GM21367 (cell line): ENCODE data around the gene NRL.
"Not testable (repeated sequence)": the region's sequence is repeated elsewhere in the genome, so short reads cannot be mapped to it uniquely, and the experiment has no call there.

Experiments used
- ATAC-seq: cut with Tn5 transposase; IDR thresholded peaks from one replicate; pipeline ENCODE4 v1.9.1; 2021; ENCODE audit not compliant: unreplicated experiment

NRL gene

DNA sequence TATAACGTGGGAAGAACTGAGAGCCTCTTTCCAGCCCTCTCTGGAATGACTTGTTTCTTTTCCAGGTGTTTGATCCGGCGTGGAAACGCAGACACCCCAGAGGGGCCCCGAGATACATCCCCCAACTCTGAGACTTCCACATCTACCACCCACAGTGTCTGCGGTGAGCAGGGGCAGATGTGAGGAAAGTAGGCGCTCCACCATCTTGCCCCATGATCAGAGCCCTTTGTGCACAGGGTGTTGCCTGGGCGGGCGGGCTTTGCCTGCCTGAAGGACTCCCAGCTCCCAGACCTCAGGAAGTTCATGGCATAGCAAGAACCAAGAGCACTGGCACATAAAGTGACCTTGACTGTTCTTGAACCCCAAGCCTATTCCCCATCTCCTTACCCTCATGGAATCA lies 60.1 kb downstream of the NRL start:
- ATAC-seq: no peak

DNA sequence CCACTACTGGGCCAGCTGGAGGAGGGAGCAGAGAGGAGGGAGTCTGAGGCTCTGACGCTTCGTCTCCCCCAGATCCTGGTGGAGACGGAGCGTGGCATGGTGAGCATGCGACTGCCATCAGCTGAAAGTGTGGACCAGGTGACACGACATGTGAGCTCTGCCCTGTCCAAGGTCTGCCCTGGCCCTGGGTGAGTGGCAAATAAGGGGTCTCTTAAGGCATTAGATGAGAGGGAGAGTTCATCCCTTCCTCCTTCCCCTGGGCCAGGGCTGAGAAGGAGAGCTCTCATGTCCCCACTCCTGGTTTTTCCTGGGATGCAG lies 60.5 kb downstream of the NRL start:
- ATAC-seq: no peak

DNA sequence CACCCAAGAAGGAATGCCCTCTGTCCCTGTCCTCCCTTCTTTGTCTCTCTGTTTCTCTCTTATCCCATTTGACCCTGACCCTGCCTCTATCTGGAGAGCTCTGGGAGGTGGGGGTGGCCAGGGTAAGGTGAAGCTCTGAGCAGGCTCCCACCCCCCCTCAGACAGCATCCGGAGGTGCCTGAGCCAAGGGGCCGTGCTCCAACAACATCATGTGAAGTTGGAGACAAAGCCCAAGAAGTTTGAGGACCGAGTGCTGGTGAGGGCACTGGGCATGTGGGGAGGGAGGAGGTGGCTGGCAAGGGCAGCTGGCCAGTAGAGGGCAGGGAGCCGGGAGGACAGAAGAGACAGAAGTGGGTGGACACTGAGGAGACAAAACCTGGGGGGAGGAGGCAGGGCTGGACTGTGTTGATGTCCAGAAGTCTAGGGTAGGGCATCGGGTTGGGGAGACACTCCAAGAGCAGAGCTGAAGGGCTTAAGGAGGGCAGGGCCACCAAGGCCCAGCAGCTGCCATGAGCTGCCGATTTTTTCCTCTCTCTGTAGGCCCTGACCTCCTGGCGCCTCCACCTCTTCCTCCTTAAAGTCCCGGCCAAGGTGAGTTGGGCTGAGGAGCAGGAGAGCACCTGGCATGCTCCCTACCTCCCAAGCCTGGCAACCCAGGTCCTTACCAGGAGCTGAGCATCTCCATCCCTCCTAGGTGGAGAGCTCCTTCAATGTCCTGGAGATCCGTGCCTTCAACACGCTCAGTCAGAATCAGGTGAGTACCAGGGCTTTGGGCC lies 61.0 kb downstream of the NRL start:
- ATAC-seq: no peak

DNA sequence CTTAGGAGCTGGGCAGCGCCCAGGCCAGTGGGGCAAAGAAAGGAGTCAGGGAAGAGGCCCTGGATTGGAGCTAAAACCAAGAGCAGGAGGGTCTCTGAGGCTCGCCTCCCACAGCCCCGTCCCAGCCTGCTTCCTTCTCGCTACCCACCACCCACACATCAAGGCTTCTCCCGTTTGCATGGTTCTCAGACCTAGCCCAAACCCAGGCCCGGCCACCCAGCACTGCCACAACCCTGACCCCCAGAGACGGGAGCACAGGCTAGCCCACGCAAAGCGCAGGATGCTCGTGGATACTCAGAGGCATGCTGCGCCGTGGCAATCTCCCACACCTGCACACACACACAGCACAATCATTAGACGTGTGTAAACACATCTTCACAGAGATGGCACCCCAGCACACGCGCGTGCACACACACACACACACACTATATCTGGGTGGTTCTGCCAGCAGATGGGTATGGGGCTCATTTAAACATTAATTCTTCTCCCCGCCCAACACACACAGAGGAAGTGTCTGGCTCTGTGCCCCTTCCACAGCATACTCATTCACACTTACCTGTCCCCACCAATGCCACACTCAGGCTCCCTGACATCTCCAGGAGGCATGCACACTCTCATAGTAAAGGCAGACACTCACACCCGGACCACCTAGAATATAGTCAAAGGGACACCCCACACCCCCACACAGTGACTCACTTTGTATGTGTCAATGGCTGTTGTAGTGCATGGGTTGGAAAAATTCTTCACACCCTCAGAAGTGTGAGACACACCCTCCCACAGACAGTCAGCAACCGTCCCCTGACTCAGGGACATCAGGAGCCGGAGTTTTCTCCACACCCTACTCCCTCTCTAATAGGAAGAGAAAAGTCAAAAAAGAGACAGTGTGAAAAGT lies 61.8 kb downstream of the NRL start:
- no peak for ATAC-seq

DNA sequence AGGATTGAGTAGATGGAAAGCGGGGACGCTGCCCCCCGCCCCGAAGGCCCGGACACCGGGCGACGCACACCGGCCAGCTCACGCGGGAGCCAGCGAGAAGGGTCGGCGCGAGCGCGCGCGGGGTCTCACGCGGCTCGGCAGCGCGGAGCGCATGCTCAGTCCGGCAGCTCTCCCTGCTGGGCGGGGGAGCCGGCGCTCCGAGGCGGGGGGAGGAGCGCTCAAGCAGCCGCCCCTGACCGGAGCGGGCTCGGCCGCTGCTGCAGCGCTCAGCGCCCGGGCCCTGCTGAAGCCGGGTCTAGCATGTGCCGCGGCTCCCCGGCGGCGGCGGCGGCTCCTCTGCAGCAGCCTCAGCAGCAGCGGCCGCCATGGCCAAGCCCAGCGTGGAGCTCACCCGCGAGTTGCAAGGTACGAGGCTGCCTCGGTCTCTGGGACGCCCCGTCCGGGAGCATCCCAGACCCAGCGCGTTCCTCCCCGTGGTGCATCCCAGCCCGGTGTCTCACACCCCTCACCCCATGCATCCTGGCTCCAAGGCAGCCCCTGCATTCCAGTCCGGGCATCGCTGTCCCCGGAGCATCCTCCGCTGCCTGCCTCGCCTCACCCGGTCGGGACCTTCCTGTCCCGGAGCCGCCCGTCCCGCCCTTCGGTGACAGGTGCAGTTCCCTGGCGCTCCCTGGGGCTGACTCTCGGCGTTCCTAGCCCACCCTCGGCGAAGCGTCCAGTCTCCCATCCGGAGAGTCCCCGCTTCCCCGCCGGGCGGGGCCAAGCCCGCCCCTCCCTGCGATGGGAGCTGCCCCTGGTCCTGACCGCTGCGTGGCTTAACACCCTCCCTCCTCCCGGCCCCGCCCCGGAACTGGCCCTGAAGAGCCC lies 62.7 kb downstream of the NRL start, which contains the start of gene CARMIL3:
Gene CARMIL3 (plus strand): TSS at position 221 of the 867 bp plus-strand sequence. CDS start 145 bp downstream, at position 366.
- no peak for ATAC-seq

DNA sequence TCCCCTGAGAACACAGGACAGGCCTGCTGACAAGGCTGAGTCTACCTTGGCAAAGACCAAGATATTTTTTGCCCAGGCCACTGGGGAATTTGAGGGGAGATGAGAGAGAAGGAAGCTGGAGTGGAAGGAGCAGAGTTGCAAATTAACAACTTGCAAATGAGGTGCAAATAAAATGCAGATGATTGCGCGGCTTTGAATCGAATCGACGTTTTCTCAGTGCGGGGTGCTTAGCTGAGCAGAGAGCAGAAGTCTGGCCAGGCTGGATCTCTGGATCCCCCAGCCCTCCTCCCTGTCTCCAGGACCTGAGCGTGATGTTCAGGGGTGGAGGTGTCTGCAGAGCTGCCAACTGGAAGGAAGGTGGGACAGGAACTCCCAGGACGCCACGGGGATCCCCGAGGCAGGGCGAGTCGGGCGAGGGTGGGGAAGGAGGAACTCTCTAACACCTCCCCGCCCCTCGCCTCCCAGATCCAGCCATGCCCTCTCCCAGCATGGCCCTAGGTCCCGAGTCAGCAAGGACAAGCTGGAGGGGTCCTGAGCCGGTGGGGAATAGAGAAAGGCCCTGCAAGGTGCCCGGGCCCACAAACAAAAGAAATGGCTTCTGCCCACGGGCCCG lies 63.5 kb downstream of the NRL start:
- no peak for ATAC-seq

DNA sequence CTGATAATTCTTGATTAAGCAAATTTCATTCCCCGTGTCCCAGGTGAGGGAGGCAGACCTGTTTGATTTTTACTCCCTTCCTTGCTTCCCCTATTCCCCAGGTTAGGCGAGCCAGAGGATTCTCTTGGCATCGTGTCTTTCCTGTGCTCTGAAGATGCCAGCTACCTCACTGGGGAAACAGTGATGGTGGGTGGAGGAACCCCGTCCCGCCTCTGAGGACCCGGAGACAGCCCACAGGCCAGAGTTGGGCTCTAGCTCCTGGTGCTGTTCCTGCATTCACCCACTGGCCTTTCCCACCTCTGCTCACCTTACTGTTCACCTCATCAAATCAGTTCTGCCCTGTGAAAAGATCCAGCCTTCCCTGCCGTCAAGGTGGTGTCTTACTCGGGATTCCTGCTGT lies 64.0 kb downstream of the NRL start:
- ATAC-seq: not testable (repeated sequence)

DNA sequence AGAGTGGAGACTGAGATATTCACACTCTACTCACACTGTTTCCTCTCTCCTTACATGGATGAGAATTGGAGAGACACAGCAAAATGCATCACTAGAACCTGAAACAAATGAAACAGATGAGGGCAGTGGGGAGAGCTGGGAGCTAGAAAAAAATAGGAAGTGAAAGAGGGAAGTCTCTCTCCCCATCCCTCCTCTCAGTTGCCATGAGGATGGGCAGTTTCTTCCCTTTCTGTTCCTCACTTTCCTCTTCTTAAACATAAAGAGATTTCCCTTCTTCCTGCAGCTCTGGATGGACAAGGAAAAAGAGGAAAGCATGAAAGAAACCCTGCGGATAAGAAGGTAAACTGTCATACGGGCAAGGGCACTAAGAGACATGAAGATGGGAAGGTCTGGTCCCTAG lies 65.7 kb downstream of the NRL start:
- ATAC-seq: not testable (repeated sequence)

DNA sequence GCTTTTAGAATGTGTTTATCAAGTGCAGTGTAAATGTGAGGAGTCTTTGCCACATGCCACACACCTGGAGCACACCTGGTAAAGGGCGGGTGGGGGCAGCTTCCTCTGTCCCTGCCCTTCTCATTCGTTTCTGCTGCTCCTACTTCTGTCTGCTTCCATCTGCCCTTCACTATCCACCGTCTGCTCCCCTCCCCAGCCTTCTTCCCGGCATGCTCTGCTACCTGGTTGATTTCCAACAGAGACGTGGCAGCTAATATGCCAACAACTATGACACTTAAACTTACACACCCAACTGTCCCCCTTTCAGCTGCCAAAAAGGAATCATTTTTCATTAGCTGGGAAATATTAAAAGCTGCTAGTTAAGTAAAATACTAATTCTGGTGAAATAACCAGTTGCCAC lies 72.0 kb downstream of the NRL start:
- no peak for ATAC-seq

DNA sequence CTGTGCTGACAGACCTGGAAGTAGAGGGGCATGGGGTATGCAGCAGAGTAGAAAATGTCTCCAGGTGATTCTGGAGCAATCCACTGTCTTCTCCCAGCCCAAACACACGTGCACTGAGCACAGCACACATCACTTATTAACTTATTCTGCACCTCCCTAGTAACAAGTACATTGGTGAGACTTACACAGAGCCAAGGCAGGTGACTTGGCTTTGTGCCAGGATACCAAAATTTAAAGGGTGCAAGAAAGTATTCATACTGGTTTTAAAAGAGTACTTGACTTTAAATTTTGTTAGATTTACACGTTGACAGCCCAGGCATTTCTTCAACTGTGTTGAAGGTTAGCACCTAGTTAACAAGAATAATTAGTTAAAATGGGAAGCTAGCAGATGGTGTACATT lies 74.1 kb downstream of the NRL start:
- no peak for ATAC-seq

DNA sequence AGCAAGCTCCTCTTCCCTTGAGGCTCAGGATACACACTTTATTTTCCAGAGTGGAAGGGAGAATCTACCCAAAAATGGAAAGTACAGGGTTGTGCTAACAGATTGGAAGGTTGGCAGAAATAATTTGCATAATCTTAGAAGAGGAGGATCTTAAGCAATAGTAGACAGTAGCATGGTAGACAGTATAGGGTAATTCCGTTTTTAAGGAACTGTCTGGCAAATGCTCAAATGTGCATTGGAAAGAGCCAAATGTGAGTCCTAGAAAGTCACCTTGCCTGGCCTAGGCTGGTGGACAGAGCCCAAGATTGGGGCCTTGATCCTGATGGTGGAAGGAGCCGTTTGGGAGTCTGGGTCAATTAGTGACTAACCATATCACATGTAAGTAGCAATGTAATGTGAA lies 76.1 kb downstream of the NRL start:
- ATAC-seq: no peak

DNA sequence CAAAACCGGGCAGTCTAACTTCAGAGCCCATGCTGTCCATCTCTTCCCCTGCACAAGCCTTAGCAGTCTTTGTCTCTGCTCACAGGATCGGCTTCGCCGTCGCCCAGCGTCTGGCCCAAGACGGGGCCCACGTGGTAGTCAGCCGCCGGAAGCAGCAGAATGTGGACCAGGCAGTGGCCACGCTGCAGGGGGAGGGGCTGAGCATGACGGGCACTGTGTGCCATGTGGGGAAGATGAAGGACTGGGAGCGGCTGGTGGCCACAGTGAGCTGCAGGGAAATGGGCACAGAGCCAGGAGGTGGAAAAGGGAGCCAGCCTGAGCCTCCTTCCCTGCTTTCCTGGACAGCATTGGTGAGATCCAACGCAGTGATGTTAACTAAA lies 77.1 kb downstream of the NRL start:
- no peak for ATAC-seq

DNA sequence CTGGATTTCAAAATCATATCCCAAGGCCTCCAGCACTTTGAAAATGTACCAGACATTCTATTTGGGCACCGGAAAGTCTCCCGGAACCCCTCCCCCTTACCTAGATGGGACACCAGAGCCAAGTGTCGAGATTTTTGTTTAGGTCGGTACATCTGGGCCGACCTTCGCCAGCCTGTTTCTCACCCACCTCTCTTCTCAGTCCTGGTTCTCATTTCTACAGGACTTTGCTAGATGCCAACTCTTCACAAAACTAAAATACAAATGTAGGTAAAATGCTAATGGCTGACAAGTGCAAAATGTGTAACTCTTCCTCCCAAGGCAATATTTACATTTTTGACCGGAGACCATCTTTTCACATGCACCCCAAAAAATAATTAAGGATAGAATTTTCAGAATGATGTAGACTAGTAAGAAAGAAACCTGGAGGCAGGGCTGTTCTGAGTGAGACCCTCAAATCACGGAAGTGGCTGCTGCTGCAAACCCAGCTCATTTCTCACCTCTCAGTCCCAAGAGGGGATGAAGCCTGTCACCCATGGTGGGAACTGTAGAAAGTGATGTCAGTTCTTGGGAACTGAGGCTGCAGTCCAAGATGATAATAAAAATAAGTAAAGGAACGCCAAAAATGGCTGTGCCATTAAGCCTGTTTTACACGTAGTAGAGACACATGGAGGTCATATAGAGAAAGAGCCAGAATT lies 77.6 kb downstream of the NRL start:
- ATAC-seq: not testable (repeated sequence)

DNA sequence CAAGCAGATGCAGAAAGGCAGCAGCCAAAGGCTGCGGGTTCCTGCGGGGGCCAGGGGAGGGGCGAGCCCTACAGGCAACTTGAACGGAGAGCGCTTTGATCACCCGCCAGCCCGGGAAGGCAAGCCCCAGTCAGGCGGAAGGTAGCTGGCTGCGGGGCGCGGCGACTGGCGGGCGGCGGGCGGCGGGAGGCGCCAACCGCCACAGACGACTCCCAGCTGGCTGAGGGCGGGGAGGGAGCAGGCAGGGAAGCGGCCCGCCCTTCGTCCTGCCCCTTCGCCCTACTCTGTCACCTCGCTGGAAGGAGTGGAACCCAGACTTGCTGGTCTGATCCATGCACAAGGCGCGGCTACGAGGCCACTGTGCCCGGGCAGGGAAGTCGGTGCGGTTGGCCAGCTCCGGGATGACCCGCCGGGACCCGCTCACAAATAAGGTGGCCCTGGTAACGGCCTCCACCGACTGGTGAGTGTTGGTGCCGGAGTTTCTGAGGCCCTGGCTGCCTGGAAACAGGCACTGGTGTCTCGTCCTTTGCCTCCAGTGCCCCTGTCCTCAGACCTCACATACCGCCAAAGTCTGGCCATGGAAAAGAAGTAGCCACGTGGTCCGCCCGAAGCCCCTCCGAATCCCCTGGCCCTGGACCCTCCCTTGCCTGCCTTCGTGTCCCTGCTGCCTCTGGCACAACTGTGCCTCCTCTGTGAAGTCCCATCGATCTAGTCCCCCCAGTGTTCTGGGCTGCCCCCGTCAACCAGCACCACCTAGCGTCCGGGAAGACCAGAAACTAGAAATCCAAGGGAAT lies 78.4 kb downstream of the NRL start:
- ATAC-seq: peak; percentile 58

DNA sequence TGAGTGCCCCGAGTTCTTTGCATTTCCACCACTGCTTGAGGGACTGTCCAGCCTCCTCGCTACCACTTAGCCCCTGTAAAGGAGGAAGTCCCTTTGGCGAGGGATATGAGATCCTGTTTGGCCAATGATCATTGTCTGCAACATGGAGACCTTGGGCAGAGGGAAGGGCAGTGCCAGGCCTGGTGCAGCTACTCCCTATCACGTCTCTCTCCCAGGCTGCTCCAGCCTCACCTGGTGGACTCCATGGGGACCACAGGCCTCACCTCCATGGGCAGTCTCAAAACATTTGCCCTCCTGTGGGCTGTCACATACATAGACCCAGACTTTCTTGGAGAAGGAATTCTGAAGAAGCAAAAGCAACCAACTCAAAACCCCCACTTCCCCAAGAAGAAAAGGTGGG lies 79.0 kb downstream of the NRL start:
- ATAC-seq: peak; percentile 23

DNA sequence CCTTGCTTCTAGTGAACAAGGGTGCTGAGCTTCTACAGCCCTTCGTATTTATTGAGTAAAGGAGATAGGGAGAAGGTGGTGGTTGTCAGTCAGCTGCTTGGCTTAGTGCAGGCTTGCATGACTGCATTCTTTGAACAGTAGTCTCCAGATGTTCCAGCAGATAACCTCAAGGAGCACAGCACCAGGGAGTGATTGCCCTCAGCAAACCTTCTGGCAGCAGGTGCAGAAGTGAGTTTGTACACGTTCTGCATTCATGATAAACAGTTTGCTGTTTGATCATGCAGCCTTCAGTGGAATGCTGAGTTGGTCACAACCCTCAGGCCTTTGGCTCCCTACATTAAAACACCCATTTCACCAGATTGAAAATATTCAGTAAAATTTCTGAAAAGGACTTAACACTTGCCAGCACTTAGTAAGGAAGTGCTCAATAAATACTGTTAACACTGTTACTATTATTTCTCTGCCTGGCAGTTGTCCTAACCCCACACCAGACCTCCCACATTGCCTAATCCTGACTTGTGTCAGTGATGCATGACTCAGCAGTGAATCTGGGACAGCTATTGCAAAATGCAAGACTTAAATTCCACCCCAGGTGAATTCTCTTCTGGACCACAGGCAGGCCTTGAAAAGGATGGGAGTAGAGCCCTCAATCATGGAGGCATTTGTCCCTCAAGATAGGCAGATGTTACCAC lies 81.9 kb downstream of the NRL start:
- ATAC-seq: no peak

DNA sequence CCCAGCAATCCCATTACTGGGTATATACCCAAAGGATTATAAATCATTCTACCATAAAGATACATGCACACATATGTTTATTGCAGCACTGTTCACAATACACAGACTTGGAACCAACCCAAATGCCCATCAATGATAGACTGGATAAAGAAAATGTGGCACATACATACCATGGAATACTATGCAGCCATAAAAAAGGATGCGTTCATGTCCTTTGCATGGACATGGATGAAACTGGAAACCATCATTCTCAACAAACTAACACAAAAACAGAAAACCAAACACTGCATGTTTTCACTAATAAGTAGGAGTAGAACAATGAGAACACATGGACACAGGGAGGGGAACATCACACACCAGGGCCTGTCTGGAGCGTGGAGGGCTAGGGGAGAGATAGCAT lies 83.4 kb downstream of the NRL start:
- not testable (repeated sequence) for ATAC-seq

DNA sequence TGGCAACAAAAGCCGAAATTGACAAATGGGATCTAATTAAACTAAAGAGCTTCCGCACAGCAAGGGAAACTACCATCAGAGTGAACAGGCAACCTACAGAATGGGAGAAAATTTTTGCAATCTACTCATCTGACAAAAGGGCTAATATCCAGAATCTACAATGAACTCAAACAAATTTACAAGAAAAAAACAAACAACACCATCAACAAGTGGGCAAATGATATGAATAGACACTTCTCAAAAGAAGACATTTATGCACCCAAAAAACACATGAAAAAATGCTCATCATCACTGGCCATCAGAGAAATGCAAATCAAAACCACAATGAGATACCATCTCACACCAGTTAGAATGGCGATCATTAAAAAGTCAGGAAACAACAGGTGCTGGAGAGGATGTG lies 85.1 kb downstream of the NRL start:
- ATAC-seq: not testable (repeated sequence)
